ENCODE measurements around the gene ASPRV1.

DNA sequence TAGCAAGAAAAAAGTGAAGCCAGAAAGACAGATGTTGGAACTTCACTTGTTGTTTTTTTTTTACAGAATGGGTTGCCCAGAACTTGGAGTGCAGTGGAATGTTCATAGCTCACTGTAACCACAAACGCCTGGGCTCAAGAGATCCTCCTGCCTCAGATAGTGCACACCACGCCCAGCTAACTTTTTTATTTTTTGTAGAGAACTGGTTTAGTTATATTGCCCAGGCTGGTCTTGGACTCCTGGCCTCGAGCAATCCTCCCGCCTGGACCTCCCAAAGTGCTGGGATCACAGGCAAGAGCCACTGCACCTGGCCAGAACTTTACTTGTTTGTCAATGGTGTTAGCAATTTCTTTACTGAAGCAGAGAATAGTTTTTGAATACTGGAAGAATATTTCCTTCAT, 11.9 kb upstream of the ASPRV1 start:
- TF ChIP-seq POLR2A (IDR thresholded peaks at IDR 0.05; ENCODE audit: low read length), result no peak
- no peak for TF ChIP-seq CHD2 (IDR thresholded peaks at IDR 0.05; ENCODE audit: low read length, partially characterized antibody)
- no peak for TF ChIP-seq FOXS1 (CRISPR knock-in tag; IDR thresholded peaks at IDR 0.05)
- TF ChIP-seq MAZ (IDR thresholded peaks at IDR 0.05; ENCODE audit: borderline replicate concordance, low read depth, low read length), result no peak
- TF ChIP-seq, protein P1, sequence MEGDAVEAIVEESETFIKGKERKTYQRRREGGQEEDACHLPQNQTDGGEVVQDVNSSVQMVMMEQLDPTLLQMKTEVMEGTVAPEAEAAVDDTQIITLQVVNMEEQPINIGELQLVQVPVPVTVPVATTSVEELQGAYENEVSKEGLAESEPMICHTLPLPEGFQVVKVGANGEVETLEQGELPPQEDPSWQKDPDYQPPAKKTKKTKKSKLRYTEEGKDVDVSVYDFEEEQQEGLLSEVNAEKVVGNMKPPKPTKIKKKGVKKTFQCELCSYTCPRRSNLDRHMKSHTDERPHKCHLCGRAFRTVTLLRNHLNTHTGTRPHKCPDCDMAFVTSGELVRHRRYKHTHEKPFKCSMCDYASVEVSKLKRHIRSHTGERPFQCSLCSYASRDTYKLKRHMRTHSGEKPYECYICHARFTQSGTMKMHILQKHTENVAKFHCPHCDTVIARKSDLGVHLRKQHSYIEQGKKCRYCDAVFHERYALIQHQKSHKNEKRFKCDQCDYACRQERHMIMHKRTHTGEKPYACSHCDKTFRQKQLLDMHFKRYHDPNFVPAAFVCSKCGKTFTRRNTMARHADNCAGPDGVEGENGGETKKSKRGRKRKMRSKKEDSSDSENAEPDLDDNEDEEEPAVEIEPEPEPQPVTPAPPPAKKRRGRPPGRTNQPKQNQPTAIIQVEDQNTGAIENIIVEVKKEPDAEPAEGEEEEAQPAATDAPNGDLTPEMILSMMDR (IDR thresholded peaks at IDR 0.05), result no peak
- no peak for TF ChIP-seq HMGXB4 (CRISPR knock-in tag; IDR thresholded peaks at IDR 0.05; ENCODE audit: borderline replicate concordance)
- TF ChIP-seq, protein P2, sequence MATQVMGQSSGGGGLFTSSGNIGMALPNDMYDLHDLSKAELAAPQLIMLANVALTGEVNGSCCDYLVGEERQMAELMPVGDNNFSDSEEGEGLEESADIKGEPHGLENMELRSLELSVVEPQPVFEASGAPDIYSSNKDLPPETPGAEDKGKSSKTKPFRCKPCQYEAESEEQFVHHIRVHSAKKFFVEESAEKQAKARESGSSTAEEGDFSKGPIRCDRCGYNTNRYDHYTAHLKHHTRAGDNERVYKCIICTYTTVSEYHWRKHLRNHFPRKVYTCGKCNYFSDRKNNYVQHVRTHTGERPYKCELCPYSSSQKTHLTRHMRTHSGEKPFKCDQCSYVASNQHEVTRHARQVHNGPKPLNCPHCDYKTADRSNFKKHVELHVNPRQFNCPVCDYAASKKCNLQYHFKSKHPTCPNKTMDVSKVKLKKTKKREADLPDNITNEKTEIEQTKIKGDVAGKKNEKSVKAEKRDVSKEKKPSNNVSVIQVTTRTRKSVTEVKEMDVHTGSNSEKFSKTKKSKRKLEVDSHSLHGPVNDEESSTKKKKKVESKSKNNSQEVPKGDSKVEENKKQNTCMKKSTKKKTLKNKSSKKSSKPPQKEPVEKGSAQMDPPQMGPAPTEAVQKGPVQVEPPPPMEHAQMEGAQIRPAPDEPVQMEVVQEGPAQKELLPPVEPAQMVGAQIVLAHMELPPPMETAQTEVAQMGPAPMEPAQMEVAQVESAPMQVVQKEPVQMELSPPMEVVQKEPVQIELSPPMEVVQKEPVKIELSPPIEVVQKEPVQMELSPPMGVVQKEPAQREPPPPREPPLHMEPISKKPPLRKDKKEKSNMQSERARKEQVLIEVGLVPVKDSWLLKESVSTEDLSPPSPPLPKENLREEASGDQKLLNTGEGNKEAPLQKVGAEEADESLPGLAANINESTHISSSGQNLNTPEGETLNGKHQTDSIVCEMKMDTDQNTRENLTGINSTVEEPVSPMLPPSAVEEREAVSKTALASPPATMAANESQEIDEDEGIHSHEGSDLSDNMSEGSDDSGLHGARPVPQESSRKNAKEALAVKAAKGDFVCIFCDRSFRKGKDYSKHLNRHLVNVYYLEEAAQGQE (IDR thresholded peaks at IDR 0.05), result no peak
- TF ChIP-seq, protein P3, sequence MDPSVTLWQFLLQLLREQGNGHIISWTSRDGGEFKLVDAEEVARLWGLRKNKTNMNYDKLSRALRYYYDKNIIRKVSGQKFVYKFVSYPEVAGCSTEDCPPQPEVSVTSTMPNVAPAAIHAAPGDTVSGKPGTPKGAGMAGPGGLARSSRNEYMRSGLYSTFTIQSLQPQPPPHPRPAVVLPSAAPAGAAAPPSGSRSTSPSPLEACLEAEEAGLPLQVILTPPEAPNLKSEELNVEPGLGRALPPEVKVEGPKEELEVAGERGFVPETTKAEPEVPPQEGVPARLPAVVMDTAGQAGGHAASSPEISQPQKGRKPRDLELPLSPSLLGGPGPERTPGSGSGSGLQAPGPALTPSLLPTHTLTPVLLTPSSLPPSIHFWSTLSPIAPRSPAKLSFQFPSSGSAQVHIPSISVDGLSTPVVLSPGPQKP (IDR thresholded peaks at IDR 0.05; ENCODE audit: low read depth, low read length), result no peak
- TF ChIP-seq PBX3 (IDR thresholded peaks at IDR 0.05), result no peak
- TF ChIP-seq EP300 (IDR thresholded peaks at IDR 0.05), result no peak
